NCI-H526 treated with DMSO at 0.1 percent for 48 hours (cell line): ENCODE measurements around the gene TTC29.
"Not testable (repeated sequence)": the region's sequence is repeated elsewhere in the genome, so short reads cannot be mapped to it uniquely, and the experiment has no call there.

Experiments used
- DNase-seq: peaks from one replicate; lab custom pipeline; 2025; lab: John Stamatoyannopoulos, UW

Gene TTC29

GRCh38 chr4:146699910-146700309 lies 245.8 kb downstream of the TTC29 start:
- DNase-seq: no peak

DNA sequence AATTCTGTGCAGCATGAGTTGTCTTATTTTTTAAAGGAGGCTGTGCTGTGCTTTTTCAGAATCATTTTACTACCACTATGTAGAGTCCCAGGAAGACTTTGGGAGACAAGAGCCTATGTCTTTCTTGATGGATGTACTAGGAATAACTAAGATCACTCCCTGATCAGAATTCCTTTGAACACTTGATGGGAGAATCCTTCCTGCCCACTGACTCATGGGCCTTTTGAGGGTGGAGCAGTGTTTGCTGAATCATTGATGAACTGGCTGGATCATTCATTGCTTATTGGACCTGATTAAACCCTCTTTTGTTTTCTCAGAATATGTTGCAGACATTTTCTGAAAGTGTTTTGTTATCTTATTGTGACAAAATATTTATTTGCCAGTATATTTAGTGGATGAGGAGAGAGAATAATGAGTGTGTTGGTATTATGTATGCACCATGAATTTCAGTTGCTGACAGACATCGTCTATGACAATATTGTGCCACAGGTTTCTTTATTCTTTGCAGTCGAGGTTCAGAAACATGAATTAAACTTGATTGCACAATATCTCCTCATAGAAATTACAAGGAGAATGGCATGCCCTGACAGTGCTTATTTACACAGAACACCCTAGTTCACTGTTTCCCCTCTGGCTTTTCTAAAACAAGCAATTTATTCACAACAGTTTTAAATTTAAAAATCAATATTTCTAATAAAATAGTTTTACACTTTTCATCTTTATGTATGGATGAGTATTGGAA lies 270.7 kb downstream of the TTC29 start:
- DNase-seq: no peak

DNA sequence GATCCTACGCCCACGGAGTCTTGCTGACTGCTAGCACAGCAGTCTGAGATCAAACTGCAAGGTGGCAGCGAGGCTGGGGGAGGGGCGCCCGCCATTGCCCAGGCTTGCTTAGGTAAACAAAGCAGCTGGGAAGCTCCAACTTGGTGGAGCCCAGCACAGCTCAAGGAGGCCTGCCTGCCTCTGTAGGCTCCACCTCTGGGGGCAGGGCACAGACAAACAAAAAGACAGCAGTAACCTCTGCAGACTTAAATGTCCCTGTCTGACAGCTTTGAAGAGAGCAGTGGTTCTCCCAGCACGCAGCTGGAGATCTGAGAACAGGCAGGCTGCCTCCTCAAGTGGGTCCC lies 281.7 kb downstream of the TTC29 start:
- DNase-seq: not testable (repeated sequence)

DNA sequence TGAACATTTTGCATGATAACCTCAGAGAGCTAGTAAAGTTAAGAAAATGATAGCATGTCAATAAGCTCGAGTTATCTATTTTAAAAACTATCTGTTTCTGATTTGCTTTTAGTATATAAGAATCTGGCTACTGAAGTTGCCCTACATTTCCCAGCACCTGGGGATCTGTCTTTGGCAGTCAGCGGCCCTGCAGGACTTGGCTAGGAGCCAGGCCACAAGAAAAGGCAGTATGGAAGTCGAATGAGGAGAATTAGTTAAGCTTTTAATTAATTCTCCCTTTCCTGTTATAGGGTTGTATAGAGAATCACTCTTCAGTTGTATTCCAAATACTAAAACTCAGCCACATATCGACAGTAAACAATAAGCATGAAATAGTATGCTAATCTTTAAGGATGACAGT lies 284.3 kb downstream of the TTC29 start:
- DNase-seq: no peak
